GM19438 (cell line): ENCODE results near the gene CD300LB.
"Not testable (repeated sequence)": the region's sequence is repeated elsewhere in the genome, so short reads cannot be mapped to it uniquely, and the experiment has no call there.

Source experiments
- ATAC-seq: cut with Tn5 transposase; IDR thresholded peaks from one replicate; pipeline ENCODE4 v1.9.1; 2021; ENCODE audit warnings: low read depth; ENCODE audit not compliant: unreplicated experiment

Gene CD300LB

GRCh38 chr17:74527081-74527480 lies 4.2 kb downstream of the CD300LB start:
- no peak for ATAC-seq

DNA sequence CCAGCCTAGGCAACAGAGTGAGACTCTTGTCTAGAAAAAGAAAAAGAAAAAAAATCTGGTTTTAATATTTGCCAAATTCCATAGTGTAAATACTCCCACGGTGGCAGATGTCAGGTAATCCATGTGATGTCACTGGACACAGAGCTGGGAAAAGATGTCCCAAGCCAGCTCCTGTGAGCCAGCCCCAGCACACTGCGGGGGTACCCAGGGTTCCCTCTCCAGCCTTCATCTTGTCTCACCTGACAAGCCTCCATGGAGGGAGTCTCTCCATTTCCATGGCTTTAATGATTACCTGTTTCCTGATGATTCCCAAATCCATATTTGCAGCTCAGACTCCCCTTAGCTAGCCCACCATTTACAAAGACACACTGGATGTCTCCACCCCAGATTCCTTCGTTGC lies 4.6 kb downstream of the CD300LB start:
- no peak for ATAC-seq

- ATAC-seq: no peak
Observed at GRCh38 chr17:74525781-74526288, 5.4 kb downstream of the CD300LB start.

GRCh38 chr17:74525465-74525725 lies 5.9 kb downstream of the CD300LB start:
- ATAC-seq: no peak

DNA sequence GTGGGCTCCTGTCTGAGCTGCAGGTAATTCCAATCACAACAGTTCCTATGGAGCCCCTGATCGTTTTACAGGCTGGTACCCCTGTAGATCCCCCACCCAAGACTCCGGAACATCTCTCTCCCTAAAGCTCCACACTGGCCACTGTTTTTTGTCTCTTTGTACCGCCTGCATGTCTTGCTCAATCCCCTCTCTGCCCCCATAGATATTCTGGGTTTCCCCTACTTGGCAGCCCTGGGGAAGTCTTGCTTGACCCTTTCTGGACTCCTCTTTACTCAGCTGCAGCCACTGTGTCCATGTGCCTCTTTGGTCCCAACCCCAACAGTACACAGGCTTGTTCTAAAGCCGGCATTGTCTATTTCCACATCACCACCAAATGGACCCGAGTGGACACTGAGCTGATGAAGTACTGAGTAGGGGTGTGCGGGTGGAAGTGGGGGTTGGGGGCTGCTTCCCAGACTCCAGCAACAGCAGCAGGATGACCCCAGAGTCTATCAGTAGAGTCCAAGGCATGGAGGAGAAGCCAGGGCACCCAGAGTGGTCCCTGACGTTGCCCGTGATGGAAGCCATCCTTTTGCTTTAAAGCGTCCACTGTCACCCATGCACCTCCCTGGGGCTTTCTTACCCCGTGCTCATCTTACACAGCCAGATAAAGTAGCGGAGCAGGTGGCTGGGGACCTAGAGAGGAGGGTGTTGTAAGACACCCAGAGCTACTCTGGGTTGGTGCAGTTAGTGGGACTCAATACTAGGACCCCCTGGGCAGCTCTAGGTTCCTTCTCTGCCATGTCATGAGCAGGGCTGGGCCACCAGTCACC lies 6.4 kb downstream of the CD300LB start:
- ATAC-seq: no peak

DNA sequence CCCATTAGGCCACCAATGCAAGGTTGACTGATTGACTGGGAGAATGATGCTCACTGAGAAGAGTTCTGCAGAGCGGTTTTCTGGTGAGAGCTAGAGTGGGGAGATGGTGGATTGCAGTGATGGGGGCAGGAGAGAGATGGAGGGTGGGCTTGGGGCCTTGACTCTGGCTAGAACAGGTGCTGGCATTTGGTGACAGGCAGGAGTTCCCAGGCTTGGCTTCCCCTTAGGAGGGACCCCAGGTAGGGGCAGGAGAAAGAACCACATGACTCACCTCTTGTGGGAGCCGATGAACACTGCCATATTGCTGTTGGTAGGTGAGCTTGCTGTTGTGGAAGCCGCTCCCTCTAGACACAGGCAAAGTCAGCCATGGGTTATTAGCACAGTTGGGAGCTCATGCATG lies 8.0 kb downstream of the CD300LB start:
- ATAC-seq: no peak

DNA sequence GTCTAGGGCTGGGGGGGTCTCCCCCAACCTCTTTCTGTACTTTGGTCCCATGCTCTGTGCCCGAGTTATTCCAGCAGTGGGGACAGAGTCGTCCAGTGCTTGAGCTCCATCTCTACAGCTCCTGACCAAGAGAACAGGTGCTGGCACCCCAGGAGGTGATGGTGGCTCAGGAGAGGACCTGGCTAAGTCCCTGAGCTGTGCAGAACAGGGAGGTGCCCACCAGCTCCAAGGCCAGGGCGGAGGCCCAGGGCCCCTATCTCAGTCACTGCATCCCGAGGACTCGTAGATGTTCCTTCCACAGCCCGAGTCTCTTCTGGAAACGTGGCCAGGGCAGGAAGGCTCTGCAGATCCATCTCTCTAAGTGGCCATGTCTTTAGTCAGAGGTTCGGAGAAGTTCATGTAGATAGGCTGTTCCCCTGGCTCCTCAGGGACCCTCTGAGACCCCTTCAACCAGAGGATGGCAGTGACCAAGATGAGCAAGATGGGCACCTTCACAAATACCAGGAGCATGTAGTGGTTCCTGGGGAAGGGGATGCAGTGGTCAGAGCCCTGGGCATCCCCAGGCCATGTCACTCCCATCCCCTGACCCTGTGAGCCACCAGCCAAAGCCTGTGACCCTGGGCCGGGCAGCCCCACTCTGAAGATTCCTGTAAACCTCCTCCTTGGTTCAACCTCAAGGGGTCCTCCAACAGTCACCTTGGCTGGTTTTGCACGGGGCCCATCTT lies 8.7 kb downstream of the CD300LB start:
- no peak for ATAC-seq

DNA sequence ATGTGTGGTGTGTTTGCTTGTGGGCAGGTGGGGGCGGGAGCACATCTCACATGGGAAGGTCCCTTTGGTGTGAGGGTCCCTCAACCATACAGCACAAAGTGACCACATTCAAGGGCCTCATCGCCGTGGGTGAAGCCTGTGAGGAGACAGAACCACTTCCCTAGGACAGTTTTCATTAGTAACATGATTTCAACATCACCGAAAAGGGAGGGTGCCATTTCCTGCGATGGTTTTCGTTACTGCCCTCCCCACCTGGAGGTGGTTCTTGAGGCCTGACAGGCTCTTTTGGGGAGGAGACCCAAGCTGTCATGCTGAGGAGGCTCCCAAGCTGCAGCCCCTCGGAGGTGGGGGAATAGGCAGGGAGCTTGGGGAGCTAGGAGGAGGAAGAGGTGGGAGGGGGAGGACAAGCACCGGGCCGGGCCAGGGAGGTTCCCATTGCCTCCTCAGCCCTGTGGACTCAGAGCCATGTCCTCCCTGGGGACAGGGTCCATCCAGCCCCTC lies 9.5 kb downstream of the CD300LB start:
- ATAC-seq: no peak

DNA sequence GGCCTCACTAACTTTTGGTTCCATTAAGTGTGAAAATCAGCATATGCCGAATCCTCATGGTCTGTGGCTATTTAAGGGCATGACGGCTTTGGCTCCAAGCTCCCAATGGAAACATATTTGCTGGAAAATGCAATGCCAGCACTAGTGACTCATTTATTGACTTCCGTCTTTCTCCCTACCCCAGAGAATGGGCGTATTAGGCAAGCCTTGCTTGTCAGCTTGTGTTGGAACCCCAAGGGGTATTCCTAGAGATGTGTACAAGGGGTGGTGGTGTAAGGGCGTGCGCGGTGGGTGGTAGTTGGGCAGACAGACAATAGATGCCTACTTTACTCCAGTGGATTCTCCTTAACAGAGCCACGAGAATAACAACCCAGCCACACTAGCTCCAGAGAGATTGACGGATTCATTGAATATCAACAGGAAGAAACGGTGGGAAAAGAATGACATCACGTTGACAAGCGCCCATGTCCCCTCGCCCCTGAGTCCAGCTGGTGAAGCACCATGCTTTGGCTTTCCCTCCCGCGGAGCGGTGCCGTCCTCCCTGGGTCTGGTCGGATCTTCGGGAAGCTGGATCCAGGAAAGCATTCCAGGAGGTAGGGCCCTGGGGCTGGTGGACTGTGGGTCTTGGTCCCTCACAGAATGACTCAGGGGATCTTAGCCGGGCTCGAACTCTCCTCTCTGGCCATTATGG lies 10.3 kb downstream of the CD300LB start:
- ATAC-seq: no peak

- ATAC-seq: no peak
Observed at GRCh38 chr17:74520016-74520434, 11.2 kb downstream of the CD300LB start.

DNA sequence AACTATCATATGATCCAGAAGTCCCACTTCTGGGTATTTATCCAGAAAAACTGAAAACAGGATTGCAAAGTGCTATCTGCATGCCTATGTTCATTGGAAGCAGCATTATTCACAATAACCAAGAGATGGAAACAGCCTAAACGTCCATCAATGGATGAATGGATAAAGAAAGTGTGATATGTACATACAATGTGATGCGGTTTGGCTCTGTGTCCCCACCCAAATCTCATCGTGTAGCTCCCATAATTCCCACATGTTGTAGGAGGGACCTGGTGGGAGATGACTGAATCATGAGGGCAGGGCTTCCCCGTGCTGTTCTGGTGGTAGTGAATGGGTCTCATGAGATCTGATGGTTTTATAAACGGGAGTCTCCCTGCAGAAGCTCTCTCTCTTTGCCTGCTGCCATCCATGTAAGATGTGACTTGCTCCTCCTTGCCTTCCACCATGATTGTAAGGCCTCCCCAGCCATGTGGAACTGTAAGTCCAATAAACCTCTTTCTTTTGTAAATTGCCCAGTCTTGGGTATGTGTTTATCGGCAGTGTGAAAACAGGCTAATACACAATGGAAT lies 12.8 kb downstream of the CD300LB start:
- ATAC-seq: not testable (repeated sequence)

- no peak for ATAC-seq
Observed at GRCh38 chr17:74516561-74517328, 14.5 kb downstream of the CD300LB start.

GRCh38 chr17:74515941-74516340 lies 15.3 kb downstream of the CD300LB start:
- ATAC-seq: no peak

DNA sequence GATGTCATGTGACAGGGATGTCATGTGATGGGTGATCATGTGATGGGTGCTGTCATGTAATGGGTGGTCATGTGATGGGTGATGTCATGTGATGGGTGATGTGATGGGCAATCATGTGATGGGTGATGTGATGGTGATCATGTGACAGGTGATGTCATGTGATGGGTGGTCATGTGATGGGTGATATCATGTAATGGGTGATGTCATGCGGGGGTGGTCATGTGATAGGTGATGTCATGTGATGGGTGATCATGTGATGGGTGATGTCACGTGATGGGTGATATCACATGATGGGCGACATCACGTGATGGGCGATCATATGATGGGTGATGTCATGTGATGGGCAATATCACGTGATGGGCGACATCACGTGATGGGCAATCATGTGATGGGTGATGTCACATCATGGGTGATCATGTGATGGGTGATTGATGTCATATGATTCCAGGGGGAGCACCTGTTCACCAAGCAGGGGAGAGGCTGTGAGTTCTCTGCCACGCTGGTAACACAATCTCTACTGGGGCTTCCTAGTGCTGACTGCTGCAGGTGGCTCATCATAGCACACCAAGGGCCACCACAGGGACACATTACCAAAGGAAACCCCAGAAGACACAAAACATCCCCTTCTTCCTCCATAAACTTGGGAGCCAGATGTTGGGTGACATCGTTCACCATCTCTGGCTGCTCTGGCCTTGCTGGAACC lies 16.5 kb downstream of the CD300LB start:
- ATAC-seq: no peak

DNA sequence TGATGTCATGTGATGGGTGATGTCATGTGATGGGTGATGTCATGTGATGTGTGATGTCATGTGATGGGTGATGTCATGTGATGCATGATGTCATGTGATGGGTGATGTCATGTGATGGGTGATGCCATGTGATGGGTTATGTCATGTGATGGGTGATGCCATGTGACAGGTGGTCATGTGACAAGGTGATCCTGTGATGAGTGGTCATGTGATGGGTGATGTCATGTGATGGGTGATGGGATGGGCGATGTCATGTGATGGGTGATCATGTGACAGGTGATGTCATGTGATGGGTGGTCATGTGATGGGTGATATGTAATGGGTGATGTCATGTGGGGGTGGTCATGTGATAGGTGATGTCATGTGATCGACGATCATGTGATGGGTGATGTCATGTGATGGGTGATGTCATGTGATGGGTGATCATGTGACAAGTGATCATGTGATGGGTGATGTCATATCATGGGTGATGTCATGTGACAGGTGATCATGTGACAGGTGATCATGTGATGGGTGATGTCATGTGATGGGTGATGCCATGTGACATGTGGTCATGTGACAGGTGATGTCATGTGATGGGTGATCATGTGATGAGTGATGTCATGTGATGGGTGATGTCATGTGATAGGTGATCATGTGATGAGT lies 17.2 kb downstream of the CD300LB start:
- no peak for ATAC-seq

DNA sequence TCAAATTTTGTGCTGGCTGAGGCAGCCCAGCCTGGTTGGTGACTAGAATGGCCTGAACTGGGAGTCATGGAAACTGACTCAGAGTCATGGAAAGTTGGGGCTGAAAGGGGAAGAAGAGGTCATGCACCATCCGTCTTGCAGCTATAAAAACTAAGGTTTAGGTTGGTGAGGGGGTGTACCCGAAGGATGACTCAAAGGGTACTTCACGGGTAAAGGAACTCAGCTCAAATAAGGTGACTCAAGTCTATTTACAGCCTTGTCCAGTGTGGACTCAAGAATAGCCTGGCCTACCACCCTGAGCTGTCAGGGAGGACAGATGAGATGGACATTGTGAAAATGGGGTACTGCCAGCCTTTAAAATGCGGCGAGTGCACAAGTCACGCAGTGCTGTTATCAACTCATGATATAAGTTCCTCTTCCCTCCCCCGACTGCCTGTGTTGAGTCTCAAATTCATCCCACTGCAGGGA lies 18.6 kb downstream of the CD300LB start:
- no peak for ATAC-seq

DNA sequence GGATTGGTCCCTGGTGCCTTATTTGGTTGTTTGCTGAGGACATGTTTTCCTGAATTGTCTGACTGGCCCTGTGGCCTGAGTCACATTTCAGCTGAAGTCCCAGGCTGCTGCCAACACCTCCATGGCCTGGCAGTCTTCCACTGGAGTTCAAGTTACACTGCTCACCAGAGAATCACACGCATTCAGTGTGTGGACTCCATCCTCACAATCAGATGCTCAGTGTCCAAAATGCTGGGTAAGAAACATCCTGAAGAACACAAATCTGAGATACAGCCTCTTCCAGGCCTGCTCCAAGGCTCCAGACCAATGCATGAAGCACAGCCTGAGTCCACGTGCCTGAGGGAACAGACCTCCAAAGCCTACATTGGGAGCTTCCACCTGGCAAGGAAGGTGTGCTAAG lies 19.2 kb downstream of the CD300LB start:
- no peak for ATAC-seq

DNA sequence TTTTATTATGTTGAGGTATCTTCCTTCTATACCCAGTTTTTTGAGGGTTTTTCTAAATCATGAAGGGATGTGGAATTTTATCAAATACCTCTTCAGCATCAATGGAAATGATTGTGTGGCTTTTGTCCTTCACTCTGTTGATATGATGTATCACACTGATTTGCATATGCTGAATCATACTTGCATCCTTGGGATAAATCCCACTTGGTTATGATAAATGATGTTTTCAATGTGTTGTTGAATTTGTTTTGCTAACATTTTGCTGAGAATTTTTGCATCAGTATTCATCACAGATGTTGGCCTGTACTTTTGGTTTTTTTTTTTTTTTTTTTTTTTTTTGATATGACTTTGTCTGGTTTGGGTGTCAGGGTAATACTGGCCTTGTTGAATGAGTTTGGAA lies 23.1 kb downstream of the CD300LB start:
- ATAC-seq: no peak

DNA sequence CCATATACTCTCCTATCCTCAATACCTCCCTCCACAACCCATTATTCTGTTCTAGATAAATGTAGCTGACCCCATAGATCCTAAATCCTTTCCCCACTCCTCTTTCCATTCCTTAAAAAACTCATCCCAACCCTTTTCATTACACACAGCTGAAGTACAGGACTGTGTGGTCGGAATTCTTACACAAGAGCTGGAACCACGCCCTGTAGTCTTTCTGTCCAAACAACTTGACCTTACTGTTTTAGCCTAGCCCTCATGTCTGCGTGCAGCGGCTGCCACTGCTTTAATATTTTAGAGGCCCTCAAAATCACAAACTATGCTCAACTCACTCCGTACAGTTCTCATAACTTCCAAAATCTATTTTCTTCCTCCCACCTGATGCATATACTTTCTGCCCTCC lies 27.3 kb downstream of the CD300LB start:
- not testable (repeated sequence) for ATAC-seq
